Stimulated activated CD8-positive, alpha-beta memory T cell treated with anti-CD3 and anti-CD28 coated beads, Interleukin-15, amount 100 ng/mL, for 48 hours (primary cell): ENCODE results near the gene PTOV1.

Source experiments
- DNase-seq, 2 donors: peaks; one replicate each; pipeline ENCODE4 v3.0.0-alpha.2; 2020; ENCODE audit warnings: low read depth in 2 of 2

Gene PTOV1

GRCh38 chr19:49844138-49845095, 6.5 kb upstream of the PTOV1 start:
- DNase-seq = no peak

- DNase-seq = no peak
Observed at GRCh38 chr19:49845414-49845813, 5.5 kb upstream of the PTOV1 start.

GRCh38 chr19:49846408-49846807, 4.6 kb upstream of the PTOV1 start:
- DNase-seq = no peak

GRCh38 chr19:49847731-49848696, 2.9 kb upstream of the PTOV1 start:
- DNase-seq = no peak

- no peak for DNase-seq
Observed at GRCh38 chr19:49848938-49849337, 2.0 kb upstream of the PTOV1 start.

- no peak for DNase-seq
Observed at GRCh38 chr19:49849433-49850220, 1.3 kb upstream of the PTOV1 start.

- no peak for DNase-seq
Observed at GRCh38 chr19:49850221-49850486, 805 bp upstream of the PTOV1 start.

- DNase-seq = no peak
Observed at GRCh38 chr19:49851456-49852259, 699 bp downstream of the PTOV1 start.

- no peak for DNase-seq
Observed at GRCh38 chr19:49852631-49853126, 1.7 kb downstream of the PTOV1 start.

GRCh38 chr19:49853852-49854377, 3.0 kb downstream of the PTOV1 start:
- no peak for DNase-seq

- DNase-seq = no peak
Observed at GRCh38 chr19:49854378-49855263, 3.7 kb downstream of the PTOV1 start.

- DNase-seq = no peak
Observed at GRCh38 chr19:49855277-49855675, 4.3 kb downstream of the PTOV1 start.

- DNase-seq = no peak
Observed at GRCh38 chr19:49855676-49856573, 5.0 kb downstream of the PTOV1 start.

- DNase-seq = no peak
Observed at GRCh38 chr19:49856574-49857021, 5.6 kb downstream of the PTOV1 start.

- DNase-seq = no peak
Observed at GRCh38 chr19:49857061-49857837, 6.3 kb downstream of the PTOV1 start.

- no peak for DNase-seq
Observed at GRCh38 chr19:49857838-49858087, 6.8 kb downstream of the PTOV1 start.

GRCh38 chr19:49858088-49858985, 7.4 kb downstream of the PTOV1 start:
- DNase-seq = no peak
